ENCODE data around the gene BAD.

The BAD gene

DNA sequence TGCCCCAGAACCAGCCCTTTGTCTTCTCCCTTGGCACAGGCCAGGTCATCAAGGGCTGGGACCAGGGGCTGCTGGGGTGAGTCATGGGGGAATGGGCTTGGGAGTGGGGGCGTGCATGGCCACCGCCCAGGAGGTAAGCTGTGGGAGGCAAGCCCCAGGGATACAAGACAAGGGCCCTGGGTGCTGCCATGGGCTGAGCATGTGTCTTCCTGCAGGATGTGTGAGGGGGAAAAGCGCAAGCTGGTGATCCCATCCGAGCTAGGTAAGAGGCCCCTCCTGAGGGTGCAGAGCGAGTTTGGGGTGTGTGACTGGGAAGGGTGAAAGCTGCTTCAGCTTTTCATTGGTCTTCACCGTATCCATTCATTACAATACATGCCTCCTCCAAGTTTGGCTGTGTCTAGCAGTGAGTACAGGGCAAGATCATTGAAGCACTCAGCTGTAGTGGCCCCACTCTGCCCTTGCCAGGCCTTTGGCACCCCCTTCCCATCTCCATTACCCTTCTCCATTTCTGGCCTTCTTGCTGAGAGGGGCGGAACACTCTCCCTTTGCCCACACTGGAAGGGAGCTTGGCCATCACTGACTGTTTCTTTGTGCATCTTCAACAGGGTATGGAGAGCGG is 41.1 kb downstream of the BAD start:
- no peak for DNase-seq

GRCh38 chr11:64241491-64242374 is 42.7 kb downstream of the BAD start:
- DNase-seq = peak in 2 of 5 experiments; percentile 98 to 100

DNA sequence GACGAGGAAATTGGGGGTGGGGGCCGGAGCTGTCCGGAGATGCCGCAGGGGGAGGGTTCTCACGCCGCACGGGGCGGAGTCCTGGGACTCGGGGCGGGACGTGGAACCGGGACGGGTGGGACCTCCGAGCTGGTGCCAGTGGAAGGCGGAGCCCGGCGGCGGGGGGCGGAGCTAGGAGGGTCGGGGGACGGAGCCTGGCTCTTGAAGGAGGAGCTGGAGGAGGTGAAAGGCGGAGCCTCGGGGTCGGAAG is 43.3 kb downstream of the BAD start:
- DNase-seq = peak in 3 of 5 experiments; percentile 99 to 100 (median 100)

DNA sequence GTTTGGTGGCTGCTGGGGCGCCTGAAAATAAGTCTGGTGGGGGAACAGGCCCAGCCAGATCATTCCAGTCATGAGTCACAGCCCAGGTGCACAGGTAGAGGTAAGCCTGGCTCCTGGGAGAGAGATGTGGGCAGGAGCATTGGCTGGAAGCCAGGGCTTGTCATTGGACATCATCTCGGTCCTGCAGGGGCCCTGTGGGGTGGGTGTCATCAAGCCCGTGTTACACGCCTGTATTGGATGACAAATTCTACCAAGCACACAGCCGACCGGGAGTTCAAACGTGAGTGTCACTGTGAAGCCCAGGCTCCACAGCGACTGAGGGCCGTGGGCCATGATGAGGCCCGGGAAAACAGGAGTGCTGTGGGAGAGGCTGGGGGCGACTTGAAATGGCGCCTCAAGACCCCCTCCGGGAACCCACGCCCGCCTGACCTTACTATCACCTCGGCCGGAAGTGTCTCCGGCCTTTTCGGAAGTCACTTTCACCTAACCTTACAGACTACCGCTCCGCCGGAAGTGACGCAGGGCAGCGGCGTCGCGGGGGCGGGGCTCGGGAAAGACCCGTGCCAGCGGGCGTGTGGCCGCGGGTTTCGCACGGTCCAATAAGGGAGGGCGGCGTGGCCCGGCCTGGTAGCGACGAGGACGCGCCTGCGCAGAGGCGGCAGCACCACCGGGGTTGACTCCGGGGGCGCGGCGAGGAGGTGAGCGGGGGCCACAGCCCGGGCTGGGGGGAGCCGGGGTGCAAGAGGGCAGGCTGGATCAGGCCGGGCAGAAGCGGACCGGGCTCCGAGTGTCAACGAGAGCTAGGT is 43.8 kb downstream of the BAD start, which contains the start of gene FKBP2:
FKBP2 (plus strand) TSS at position 661 of the 806 bp plus-strand sequence. CDS start 1,293 bp downstream, outside the sequence.
- peak; percentile 96 to 99 (median 98) for DNase-seq

DNA sequence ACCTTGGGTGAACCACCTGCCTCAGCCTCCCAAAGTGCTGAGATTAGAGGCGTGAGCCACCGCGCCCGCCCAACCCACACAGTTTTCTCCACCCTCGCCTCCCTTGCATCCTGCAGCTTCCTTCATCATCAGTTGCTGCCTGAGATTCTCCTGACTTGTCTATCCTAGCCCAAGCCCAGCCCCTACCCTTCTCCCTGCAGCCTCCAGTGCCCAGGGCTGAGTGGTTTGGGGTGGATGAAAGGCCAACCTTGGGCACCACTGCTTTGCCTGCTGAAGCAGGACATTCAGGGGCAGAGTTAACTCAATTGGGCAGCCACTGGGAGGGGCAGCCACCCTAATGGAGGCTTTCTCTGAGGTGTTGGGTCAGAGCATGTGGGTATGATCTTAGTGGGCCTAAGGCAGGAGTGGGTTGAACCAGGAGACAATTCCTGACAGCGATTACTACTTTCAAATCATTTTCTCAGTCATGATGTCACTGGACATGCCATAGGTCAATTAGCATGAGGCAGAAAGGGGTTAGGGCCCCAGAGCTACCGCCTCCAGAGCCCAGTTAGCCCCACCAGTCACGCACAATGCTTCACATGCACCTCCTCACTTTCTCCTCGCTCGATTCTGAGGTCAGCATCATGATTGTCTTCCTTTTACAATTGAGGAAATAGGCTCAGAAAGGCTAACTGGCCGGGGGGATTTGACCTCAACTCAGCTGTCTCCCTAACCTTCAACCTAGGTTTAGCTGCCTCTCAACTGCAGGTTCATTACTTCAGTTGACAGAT is 44.6 kb downstream of the BAD start:
- no peak for DNase-seq

DNA sequence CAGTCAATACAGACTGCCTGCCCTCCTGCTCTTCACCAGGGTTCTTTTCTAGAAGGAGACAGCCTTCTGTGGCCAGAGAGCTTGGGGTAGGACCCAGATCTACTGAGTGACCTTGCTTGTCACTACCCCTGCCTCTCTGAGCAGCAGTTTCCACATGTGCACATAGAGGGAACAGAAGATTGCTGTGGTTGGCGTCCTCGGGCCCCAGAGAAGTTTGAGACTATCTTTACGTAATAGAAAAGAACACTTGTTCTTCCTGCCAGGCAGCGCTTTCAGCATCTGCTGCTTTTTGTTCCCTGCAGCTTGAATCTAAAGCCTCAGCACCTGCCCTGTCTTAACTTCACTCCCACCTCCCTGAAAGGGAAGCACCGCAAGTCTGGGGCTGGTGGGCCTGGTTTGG is 45.5 kb downstream of the BAD start:
- DNase-seq = no peak

DNA sequence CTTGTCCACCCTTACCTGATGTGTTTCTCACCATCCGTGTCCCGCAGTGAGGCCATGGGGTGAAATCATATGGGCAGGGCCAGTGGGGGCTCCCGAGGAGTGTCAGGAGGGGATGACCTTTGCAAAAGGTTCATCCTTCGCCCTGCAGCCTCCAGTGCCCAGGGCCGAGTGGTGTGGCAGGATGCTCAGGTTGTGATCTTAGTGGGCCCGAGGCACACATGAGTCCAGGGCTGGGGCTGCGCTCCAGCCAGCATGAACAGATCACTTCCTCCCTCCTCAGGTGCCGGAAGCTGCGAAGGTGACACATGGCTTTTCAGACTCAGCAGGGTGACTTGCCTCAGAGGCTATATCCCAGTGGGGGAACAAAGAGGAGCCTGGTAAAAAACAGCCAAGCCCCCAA is 46.4 kb downstream of the BAD start:
- no peak for DNase-seq

- DNase-seq = no peak
Observed at GRCh38 chr11:64237484-64237951, 46.9 kb downstream of the BAD start.

GRCh38 chr11:64235437-64236161 is 48.9 kb downstream of the BAD start:
- DNase-seq = no peak

- peak in 3 of 5 experiments; percentile 46 to 67 (median 59) for DNase-seq
Observed at GRCh38 chr11:64234647-64235379, 49.7 kb downstream of the BAD start.

DNA sequence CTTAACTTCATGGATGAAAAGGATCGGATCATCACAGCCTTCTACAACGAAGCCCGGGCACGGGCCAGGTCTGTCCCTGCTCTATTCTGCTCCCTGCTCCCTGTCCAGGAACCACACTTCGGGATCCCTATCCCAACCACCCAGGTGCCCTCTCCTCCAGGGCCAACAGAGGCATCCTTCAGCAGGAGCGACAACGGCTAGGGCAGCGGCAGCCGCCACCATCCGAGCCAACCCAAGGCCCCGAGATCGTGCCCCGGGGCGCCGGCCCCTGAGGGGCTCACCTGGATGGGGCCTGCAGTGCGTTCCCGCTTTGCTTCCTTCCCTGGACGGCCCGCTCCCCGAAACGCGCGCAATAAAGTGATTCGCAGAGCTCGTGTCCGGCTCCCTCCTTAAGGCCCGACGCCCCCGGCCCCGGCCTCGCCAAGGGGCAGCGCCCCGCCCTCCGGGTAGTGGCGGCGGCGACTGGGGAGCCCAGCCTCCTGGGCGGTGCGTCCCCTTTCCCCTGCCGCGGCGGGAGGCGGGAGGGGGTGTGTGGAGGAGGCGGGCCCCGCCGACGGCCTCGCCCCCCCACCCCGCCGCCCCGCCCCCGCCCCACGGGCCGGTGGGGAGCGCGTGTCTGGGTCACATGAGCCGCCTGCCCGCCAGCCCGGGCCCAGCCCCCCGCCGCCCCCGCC is 50.4 kb downstream of the BAD start, which contains the start of gene VEGFB:
VEGFB (plus strand) TSS at position 672 of the 674 bp plus-strand sequence. CDS start 250 bp downstream, outside the sequence.
- peak in 4 of 5 experiments; percentile 60 to 80 (median 68) for DNase-seq

- no peak for DNase-seq
Observed at GRCh38 chr11:64232967-64233315, 51.5 kb downstream of the BAD start.

DNA sequence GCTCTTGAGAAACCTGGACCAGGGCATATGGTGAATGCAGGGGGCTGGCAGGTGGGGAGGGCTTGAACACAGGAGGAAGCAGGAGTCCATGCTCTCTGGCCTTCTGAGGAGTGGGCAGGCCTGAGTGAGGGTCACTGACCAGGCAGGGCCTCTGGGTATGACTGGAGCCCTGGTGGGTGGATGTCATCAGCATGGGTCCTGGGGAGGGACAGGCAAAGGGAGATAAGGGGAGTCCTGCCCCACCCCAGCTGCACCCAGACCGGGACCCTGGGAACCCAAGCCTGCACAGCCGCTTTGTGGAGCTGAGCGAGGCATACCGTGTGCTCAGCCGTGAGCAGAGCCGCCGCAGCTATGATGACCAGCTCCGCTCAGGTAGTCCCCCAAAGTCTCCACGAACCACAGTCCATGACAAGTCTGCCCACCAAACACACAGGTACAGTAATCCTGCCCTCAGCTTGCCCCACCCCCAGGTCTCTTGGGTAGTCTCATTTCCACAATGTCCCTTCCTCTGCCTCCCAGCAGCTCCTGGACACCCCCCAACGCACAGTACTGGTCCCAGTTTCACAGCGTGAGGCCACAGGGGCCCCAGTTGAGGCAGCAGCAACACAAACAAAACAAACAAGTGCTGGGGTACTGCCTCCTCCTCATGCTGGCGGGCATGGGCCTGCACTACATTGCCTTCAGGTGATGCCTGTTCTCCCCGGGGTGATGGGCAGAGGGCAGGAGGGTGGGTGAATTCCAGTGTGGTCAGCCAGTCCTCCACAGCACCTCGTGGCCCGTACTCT is 52.1 kb downstream of the BAD start:
- DNase-seq = no peak

DNA sequence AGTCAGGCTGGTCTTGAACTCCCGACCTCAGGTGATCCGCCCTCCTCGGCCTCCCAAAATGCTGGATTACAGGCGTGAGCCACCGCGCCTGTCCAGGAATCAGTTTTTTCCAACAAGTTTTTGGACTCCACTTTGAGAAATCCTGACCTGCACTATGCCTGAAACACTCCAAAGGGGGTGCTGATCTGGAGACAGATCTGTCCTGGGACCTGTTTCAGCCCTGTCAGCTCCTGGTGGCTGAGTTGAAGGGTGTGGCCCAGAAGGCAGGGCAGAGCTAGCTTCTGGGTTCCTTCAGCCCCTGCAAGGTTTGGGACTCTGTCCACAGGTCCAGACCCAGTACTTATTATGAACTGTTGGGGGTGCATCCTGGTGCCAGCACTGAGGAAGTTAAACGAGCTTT is 52.9 kb downstream of the BAD start:
- no peak for DNase-seq

GRCh38 chr11:64230985-64231365 is 53.5 kb downstream of the BAD start:
- DNase-seq = peak in 1 of 5 experiments; percentile 25

DNA sequence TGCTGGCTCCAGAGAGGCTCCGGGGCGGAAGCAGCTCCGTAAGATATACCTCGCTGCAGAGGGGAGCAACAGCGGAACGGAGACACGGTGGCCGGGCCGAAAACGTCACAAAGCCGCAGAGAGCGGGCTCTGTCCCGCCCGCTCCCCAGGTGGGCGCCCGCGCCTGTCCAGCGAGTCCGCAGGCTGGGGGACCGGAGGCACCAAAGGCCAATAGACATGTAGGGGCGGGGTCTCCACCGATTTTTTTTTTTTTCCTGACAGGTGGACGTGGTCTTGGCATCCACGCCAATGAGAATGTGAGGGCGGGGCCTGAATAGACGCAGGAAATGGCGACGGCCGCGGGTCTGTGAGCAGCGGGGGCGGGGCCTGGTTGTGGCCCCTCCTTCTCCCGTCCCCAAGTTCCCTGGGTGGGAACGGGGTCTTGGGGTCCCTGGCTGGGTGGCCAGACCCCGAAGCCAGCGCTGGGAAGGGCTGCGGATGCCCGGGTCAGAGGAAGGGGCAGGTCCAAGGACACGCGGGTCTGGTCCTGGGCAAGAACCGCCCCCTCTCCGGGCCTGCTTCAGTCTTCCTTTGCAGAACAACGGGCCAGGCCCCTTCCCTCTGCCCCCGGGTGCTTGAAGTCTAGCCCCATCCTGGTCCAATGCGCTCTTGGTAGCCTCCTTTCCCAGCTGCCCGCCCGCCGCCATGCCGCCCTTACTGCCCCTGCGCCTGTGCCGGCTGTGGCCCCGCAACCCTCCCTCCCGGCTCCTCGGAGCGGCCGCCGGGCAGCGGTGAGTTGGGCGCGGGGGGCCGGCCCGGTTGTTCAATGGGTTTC is 54.1 kb downstream of the BAD start, which contains the start of gene DNAJC4:
DNAJC4 (plus strand) TSS at position 378 of the 814 bp plus-strand sequence; CDS start at position 685, 307 bp downstream.
- DNase-seq = peak; percentile 73 to 93 (median 83)

DNA sequence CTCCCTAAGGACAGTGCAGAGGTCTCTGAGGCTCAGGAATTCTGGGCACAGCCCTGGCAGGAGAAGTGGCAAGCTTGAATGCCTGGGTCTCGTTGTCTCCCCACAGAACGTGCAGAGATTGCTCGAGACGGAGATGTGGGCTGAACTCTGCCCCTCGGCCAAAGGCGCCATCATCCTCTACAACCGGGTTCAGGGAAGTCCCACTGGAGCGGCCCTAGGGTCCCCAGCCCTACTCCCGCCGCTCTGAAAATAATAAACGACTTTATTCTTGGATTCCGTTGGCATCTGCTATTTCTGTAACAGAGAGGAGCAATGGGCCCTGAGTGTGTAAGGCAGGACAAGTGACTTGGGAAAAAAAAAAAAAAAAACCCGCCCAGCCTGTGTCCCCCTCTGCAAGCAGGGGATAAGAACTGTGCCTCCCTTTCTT is 54.7 kb downstream of the BAD start:
- DNase-seq = no peak

DNA sequence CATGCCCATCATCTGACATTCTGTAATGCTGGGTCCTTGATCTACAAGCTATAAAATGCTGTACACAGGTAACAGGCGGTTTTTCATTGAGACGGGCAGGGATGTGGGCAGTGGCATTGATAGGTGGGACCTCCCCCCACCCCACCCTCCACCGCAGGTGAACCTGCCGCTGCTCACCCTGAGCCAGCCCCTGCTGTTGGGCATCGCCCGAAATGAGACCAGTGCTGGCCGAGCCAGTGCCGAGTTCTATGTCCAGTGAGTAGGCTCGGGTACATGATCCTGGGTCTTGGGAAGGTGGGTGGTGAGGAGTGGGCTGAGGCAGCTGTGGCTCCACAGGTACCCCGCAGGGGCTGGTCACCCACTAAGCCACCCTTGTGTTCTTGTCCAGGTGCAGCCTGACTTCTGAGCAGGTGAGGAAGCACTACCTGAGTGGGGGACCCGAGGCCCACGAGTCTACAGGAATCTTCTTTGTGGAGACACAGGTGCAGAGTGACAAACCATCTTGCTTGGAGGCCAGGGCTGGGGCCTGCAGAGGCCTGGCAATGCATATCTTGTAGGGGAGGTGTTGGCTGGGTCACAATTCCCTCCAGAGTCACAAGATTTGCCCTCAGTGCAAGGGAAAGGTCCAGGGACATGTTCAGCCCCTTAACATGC is 55.2 kb downstream of the BAD start:
- no peak for DNase-seq
